Ovary (tissue), 9 donors: ENCODE data around the gene ACP7. TPM values are rescaled to one million over a fixed set of nuclear protein-coding genes. Genes with fewer than 3 reads are reported as not detected.

Experiments used
- DNase-seq, 5 donors: peaks; one replicate each; pipeline ENCODE4 v3.0.0-alpha.2; 2019 to 2020
- H3K27ac ChIP-seq, 2 donors: fragments of 200-600 bp; one replicate each; pipeline versions ENCODE4 v1.5.1 to v1.8.0; 2019 to 2022
- H3K27me3 ChIP-seq: fragments of 200-600 bp; one replicate; pipeline ENCODE4 v1.8.0; 2022
- H3K36me3 ChIP-seq: fragments of 200-600 bp; sonication (generic); one replicate; pipeline ENCODE4 v1.5.1; 2019
- H3K4me1 ChIP-seq: one replicate; pipeline ENCODE4 v1.8.1; 2013; ENCODE audit warnings: mild to moderate bottlenecking, moderate library complexity; ENCODE audit not compliant: insufficient read depth
- H3K4me3 ChIP-seq: fragments of 200-600 bp; sonication (generic); one replicate; pipeline ENCODE4 v1.5.1; 2017
- H3K9me3 ChIP-seq, 2 donors: fragments of 200-600 bp in 1 of 2; sonication (generic) in 1 of 2; one replicate each; pipeline versions ENCODE4 v1.5.1 to v1.8.1; 2013 to 2019; ENCODE audit warnings: mild to moderate bottlenecking in 1 of 2, moderate library complexity in 1 of 2
- EP300 ChIP-seq: sonication (generic); formaldehyde crosslinking; IDR thresholded peaks from one replicate; pipeline ENCODE4 v1.6.1; 2017; ENCODE audit warnings: antibody characterized with exemption
- POLR2A ChIP-seq: fragments of 450-650 bp; IDR thresholded peaks from one replicate; pipeline ENCODE4 v1.6.1; 2017; ENCODE audit warnings: antibody characterized with exemption, mild to moderate bottlenecking, moderate library complexity
- WGBS, 3 donors: extraction: QIAGEN DNeasy Blood & Tissue Kit in 1 of 3; methylation state at CpG; one replicate each; pipeline versions ENCODE4 v1.1.5 to v1.1.7; 2013 to 2017; 5-methylcytosine and 5-hydroxymethylcytosine counted together
- intact Hi-C, 4 donors: fragments of 100-400 bp; cut with DNase I; formaldehyde crosslinking; loops; one replicate each; pipeline versions ENCODE4 v1.11.0 to v1.15.1; 2022 to 2023
- polyA plus RNA-seq, 2 donors: library from polyadenylated mRNA; stranded (reverse); fragments of 200-250 nt in 1 of 2; fragments of 350-450 nt in 1 of 2; fragmentation: Illumina TruSeq in 1 of 2; extraction: RNeasy Lipid Tissue Mini Kit (QIAGEN cat#74804) in 1 of 2; gene quantifications; one replicate each; pipeline ENCODE4 v1.2.3, GENCODE V29; 2013 to 2014
- total RNA-seq, 7 donors: library from RNA; depleted of rRNA in 2 of 7; stranded (reverse); fragments of >200 nt in 2 of 7; fragmentation: NEBNext Ultra II Directional in 3 of 7; extraction: Animal tissue kit (Norgen Biotek cat#: 25700) in 3 of 7; gene quantifications; one replicate each; pipeline versions ENCODE4 v1.1.0 to v1.2.4, GENCODE V29; 2016 to 2023
- TF ChIP-seq, protein P1 (sequence below), 3 donors: fragments of 450-650 bp in 2 of 3; fragments of 200-600 bp in 1 of 3; IDR thresholded peaks; one replicate each; pipeline versions ENCODE4 v1.5.1 to v1.8.0; 2016 to 2022; ENCODE audit warnings: antibody characterized with exemption in 3 of 3, mild to moderate bottlenecking in 1 of 3
- donor health status: DM: no; HTN: no; CAD: no; lungs with moderate emphysema.
- donor health status: DM: no; HTN: no; CAD: no.
- donor health status: Bipolar disorder and iron deficiency.
- donor health status: DM: yes; HTN: yes; CAD: no.
- donor health status: DM: no; HTN: no; CAD: no.
- donor health status: DM: yes; HTN: yes; CAD: no.

Gene ACP7
- total and polyA plus RNA-seq, 9 donors = not detected

DNA sequence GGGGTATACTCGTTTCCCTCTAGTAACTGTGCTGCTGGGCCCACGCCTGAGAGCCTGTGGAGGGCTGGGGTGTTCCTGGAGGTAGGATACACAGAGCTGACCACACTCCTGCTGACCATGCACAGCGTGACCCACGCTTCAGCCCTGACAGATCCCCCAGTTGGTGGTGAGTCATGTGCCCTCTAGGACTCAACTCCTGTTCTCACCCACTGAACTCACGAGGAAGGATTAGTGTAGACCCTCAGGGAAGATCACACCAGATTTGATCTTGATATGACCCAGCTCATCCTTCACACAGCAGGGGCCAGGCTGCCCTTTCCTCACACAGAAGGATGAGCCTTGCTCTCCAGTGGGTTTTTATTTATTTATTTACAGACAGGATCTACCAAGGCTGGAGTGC is 13.3 kb upstream of the ACP7 start:
- Histone ChIP-seq H3K4me1 (no peaks in the 10 kb centered on the region), H3K4me3 (no peak overlapping the region), H3K9me3 (no peaks in the 10 kb centered on the region), H3K27ac (no peak overlapping the region), H3K36me3 (no peaks in the 10 kb centered on the region), H3K27me3 (no peaks in the 10 kb centered on the region)
- DNase-seq = no peak
- intact Hi-C loops = no loop called here
- WGBS, 3 donors = 81 to 84% (median 82%) methylated on average over 5 of the region's 5 CpGs
- TF ChIP-seq EP300 (no peak), POLR2A (no peak)
- TF ChIP-seq, protein P1, sequence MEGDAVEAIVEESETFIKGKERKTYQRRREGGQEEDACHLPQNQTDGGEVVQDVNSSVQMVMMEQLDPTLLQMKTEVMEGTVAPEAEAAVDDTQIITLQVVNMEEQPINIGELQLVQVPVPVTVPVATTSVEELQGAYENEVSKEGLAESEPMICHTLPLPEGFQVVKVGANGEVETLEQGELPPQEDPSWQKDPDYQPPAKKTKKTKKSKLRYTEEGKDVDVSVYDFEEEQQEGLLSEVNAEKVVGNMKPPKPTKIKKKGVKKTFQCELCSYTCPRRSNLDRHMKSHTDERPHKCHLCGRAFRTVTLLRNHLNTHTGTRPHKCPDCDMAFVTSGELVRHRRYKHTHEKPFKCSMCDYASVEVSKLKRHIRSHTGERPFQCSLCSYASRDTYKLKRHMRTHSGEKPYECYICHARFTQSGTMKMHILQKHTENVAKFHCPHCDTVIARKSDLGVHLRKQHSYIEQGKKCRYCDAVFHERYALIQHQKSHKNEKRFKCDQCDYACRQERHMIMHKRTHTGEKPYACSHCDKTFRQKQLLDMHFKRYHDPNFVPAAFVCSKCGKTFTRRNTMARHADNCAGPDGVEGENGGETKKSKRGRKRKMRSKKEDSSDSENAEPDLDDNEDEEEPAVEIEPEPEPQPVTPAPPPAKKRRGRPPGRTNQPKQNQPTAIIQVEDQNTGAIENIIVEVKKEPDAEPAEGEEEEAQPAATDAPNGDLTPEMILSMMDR (IDR thresholded peaks at IDR 0.05) = no peak

GRCh38 chr19:39074205-39074692 is 9.9 kb upstream of the ACP7 start:
- Histone ChIP-seq H3K27me3 (no peaks in the 10 kb centered on the region), H3K36me3 (no peaks in the 10 kb centered on the region), H3K4me1 (no peaks in the 10 kb centered on the region), H3K27ac (no peak overlapping the region), H3K4me3 (no peak overlapping the region), H3K9me3 (no peaks in the 10 kb centered on the region)
- DNase-seq = no peak
- intact Hi-C loops = no loop called here
- 47 to 62% (median 48%) methylated on average over 3 of the region's 3 CpGs for WGBS, 3 donors
- TF ChIP-seq, protein P1 (IDR thresholded peaks at IDR 0.05) = no peak
- TF ChIP-seq POLR2A (no peak), EP300 (no peak)

- no peaks in the 10 kb centered on the region for H3K27me3 ChIP-seq
- intact Hi-C loops = no loop called here
- no peaks in the 10 kb centered on the region for H3K36me3 ChIP-seq
- no peak for DNase-seq
- TF ChIP-seq, protein P1 (IDR thresholded peaks at IDR 0.05) = no peak
- TF ChIP-seq POLR2A (no peak), EP300 (no peak)
- H3K9me3 ChIP-seq = no peaks in the 10 kb centered on the region
- no peak overlapping the region for H3K4me3 ChIP-seq
- no peaks in the 10 kb centered on the region for H3K4me1 ChIP-seq
- H3K27ac ChIP-seq = no peak overlapping the region
- WGBS, 3 donors = 89 to 92% (median 89%) methylated on average over 6 of the region's 6 CpGs
These were observed 9.2 kb upstream of the ACP7 start for GRCh38 chr19:39074942-39075341.

DNA sequence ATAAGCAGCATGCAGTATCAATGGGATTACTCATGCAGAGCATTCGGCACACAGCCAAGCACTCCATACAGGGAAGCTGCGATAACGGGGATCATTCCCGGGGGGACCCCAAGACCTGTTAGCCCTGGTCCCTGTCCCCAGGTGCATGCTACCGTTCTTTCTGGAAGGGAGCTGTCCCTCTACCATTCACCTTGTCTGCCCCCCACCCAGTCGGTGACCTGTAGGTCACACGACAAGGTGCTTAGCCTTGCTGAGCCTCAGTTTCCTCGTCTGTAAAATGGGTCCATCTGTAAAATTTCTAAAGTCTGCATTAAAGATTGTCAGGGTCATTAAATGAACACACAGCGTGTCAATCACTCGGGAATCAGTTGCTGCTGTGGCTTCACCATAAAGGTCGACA is 6.8 kb upstream of the ACP7 start:
- no peak for TF ChIP-seq POLR2A
- TF ChIP-seq, protein P1 (IDR thresholded peaks at IDR 0.05) = no peak
- TF ChIP-seq EP300 = no peak
- no peak overlapping the region for H3K27ac ChIP-seq
- DNase-seq = no peak
- no peak overlapping the region for H3K4me3 ChIP-seq
- WGBS, 3 donors = 83 to 86% (median 86%) methylated on average over 11 of the region's 11 CpGs
- H3K36me3 ChIP-seq = no peaks in the 10 kb centered on the region
- no peaks in the 10 kb centered on the region for H3K4me1 ChIP-seq
- no peaks in the 10 kb centered on the region for H3K27me3 ChIP-seq
- intact Hi-C loops = no loop called here
- H3K9me3 ChIP-seq = no peaks in the 10 kb centered on the region
